Esophagus muscularis mucosa (tissue), 4 donors: Measurements from ENCODE around the gene EGFL7. TPM values are rescaled to one million over a fixed set of nuclear protein-coding genes. Genes with fewer than 3 reads are reported as not detected.

Experiments used
- DNase-seq: peaks from one replicate; pipeline ENCODE4 v3.0.0-alpha.2; 2017; ENCODE audit errors: extremely low spot score
- H3K27ac ChIP-seq, 4 donors: fragments of 200-600 bp; sonication (generic); replicated peaks in 1 of 4; 1 replicate in 3 of 4; 2 replicates in 1 of 4; pipeline ENCODE4 v1.5.1; 2016 to 2019; ENCODE audit warnings: mild to moderate bottlenecking in 1 of 4
- H3K27me3 ChIP-seq, 4 donors: fragments of 200-600 bp; sonication (generic); one replicate each; pipeline versions ENCODE4 v1.5.1 to v1.6.0; 2016 to 2019
- H3K36me3 ChIP-seq, 4 donors: fragments of 200-600 bp; sonication (generic); one replicate each; pipeline ENCODE4 v1.5.1; 2016 to 2019
- H3K4me1 ChIP-seq, 4 donors: fragments of 200-600 bp; sonication (generic); one replicate each; pipeline ENCODE4 v1.5.1; 2016 to 2019
- H3K4me3 ChIP-seq, 4 donors: fragments of 200-600 bp; sonication (generic); 1 replicate in 2 of 4; 2 replicates in 2 of 4; pipeline ENCODE4 v1.5.1; 2016 to 2019; ENCODE audit warnings: mild to moderate bottlenecking in 4 of 4, moderate library complexity in 1 of 4
- H3K9me3 ChIP-seq, 4 donors: fragments of 200-600 bp; sonication (generic); 1 replicate in 3 of 4; 2 replicates in 1 of 4; pipeline ENCODE4 v1.5.1; 2016 to 2019
- EP300 ChIP-seq: sonication (generic); formaldehyde crosslinking; IDR thresholded peaks from one replicate; pipeline ENCODE4 v1.6.1; 2017; ENCODE audit warnings: antibody characterized with exemption
- POLR2A ChIP-seq: fragments of 450-650 bp; IDR thresholded peaks from one replicate; pipeline ENCODE4 v1.6.1; 2017; ENCODE audit warnings: antibody characterized with exemption, moderate library complexity, mild to moderate bottlenecking, low read depth
- POLR2AphosphoS5 ChIP-seq, 2 donors: sonication (generic); formaldehyde crosslinking; IDR thresholded peaks; one replicate each; pipeline ENCODE4 v1.6.1; 2017; ENCODE audit warnings: antibody characterized with exemption in 2 of 2
- WGBS: methylation state at CpG from one replicate; pipeline ENCODE4 v1.1.5; 2018; 5-methylcytosine and 5-hydroxymethylcytosine counted together
- intact Hi-C: fragments of 100-400 bp; cut with DNase I; formaldehyde crosslinking; loops from one replicate; pipeline ENCODE4 v1.15.1; 2023
- total RNA-seq, 4 donors: library from RNA; depleted of rRNA; stranded (reverse); fragments of >200 nt; gene quantifications; one replicate each; pipeline versions ENCODE4 v1.1.0 to v1.2.1, GENCODE V29; 2016
- TF ChIP-seq, protein P1 (sequence below), 3 experiments: fragments of 200-600 bp in 2 of 3; fragments of 450-650 bp in 1 of 3; sonication (generic) in 2 of 3; IDR thresholded peaks; one replicate each; pipeline ENCODE4 v1.5.1; 2017 to 2019; ENCODE audit warnings: antibody characterized with exemption in 3 of 3, mild to moderate bottlenecking in 2 of 3, moderate library complexity in 1 of 3

The EGFL7 gene
- total RNA-seq, 4 donors from 2014 or later, result 33.2 to 134 (median 78.7) TPM

DNA sequence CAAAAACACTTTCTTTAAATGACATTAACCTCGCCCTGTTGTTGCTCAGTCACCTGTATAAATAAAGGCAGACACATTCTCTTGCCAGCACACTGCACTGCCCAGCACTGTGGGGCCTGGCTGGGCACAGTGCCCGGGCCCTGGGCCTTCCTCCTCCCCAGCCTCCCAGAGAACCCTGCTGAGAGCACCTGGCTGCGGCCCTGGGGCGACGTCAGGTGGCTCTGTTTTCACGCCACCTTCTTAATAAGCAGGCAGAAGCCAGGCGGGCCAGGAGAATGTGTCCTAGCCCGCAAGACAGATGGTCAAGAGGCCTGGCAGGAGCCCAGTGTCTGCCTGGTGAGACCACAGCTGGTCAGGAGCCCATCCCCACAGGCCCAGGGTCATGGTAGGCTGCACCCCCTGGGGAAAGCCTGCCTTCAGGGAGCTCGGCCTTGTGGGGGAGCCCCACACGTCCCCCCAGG lies 32.7 kb downstream of the EGFL7 start:
- intact Hi-C loops, result loop anchor here (10.0 kb wide), 1 partner anchor 211 kb away; the partner anchor contains the start of gene SEC16A
- Histone ChIP-seq H3K4me1 (peaks cover 16 to 24% (median 21%) of the 10 kb centered on the region in 4 donors), H3K36me3 (no peaks in the 10 kb centered on the region), H3K9me3 (no peaks in the 10 kb centered on the region), H3K27ac (no peak overlapping the region), H3K27me3 (peaks cover 0 to 31% (median 0%) of the 10 kb centered on the region in 4 donors), H3K4me3 (no peak overlapping the region)
- TF ChIP-seq POLR2AphosphoS5 (IDR thresholded peaks at IDR 0.05), result no peak
- TF ChIP-seq EP300, result no peak
- DNase-seq, result no peak
- 76% methylated on average over 9 of the region's 10 CpGs for WGBS

DNA sequence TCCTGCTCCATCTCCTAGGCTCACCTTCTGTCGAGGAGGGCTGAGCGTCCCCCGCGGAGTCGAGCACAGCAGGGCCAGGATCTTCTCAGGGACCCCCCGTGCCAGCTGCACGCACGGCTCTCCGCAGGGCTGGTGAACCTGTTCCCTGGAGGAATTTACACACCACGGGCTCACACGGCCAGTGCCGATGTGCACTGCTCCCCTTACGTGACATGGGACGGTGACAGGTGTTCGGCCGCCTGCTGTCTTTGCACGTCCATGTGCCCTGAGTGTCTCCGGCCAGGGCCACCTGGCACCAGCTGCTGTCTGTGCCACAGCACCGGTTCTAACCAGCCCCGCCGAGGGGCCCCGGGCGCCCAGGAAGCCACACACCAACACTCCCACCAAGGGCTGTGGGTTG lies 33.2 kb downstream of the EGFL7 start:
- no peak overlapping the region for H3K4me3 ChIP-seq
- H3K4me1 ChIP-seq, result peaks cover 11 to 19% (median 16%) of the 10 kb centered on the region in 4 donors
- no peaks in the 10 kb centered on the region for H3K36me3 ChIP-seq
- 86% methylated on average over 12 of the region's 23 CpGs for WGBS
- TF ChIP-seq, protein P1, sequence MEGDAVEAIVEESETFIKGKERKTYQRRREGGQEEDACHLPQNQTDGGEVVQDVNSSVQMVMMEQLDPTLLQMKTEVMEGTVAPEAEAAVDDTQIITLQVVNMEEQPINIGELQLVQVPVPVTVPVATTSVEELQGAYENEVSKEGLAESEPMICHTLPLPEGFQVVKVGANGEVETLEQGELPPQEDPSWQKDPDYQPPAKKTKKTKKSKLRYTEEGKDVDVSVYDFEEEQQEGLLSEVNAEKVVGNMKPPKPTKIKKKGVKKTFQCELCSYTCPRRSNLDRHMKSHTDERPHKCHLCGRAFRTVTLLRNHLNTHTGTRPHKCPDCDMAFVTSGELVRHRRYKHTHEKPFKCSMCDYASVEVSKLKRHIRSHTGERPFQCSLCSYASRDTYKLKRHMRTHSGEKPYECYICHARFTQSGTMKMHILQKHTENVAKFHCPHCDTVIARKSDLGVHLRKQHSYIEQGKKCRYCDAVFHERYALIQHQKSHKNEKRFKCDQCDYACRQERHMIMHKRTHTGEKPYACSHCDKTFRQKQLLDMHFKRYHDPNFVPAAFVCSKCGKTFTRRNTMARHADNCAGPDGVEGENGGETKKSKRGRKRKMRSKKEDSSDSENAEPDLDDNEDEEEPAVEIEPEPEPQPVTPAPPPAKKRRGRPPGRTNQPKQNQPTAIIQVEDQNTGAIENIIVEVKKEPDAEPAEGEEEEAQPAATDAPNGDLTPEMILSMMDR (IDR thresholded peaks at IDR 0.05), result no peak
- TF ChIP-seq EP300 (no peak), POLR2AphosphoS5 (IDR thresholded peaks at IDR 0.05) (no peak), POLR2A (no peak)
- H3K9me3 ChIP-seq, result no peaks in the 10 kb centered on the region
- no peak for DNase-seq
- intact Hi-C loops, result loop anchor here (10.0 kb wide), 1 partner anchor 211 kb away; the partner anchor contains the start of gene SEC16A
- peaks cover 0 to 36% (median under 1%) of the 10 kb centered on the region in 4 donors for H3K27me3 ChIP-seq
- H3K27ac ChIP-seq, result no peak overlapping the region

DNA sequence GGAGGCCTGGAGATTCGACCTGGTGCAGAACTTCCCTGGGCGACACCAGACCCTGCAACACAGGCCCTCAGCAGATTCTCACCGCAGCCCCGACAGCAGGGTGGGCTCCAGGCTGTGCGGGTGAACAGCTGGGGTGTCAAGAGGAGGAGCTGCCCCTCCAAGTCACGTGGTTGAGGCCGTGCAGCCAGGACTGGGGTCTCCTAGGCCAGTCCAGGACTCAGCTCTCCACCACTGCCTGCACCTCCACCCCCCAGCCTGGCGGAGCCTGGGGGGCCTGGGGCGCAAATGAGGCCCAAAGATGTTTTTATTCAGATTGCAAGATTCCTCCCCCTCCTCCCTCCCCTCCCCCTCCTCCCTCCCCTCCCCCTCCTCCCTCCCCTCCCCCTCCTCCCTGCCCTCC lies 33.8 kb downstream of the EGFL7 start:
- no peak overlapping the region for H3K27ac ChIP-seq
- no peaks in the 10 kb centered on the region for H3K36me3 ChIP-seq
- no peak overlapping the region for H3K4me3 ChIP-seq
- no peaks in the 10 kb centered on the region for H3K9me3 ChIP-seq
- peaks cover 5 to 15% (median 12%) of the 10 kb centered on the region in 4 donors for H3K4me1 ChIP-seq
- WGBS, result 58% methylated on average over 6 of the region's 9 CpGs
- DNase-seq, result no peak
- TF ChIP-seq POLR2A, result no peak
- TF ChIP-seq POLR2AphosphoS5 (IDR thresholded peaks at IDR 0.05), result no peak
- TF ChIP-seq EP300, result no peak
- TF ChIP-seq, protein P1 (IDR thresholded peaks at IDR 0.05), result no peak
- intact Hi-C loops, result loop anchor here (10.0 kb wide), 1 partner anchor 212 kb away; the partner anchor contains the start of gene SEC16A
- H3K27me3 ChIP-seq, result peaks cover 0 to 42% (median 3%) of the 10 kb centered on the region in 4 donors

DNA sequence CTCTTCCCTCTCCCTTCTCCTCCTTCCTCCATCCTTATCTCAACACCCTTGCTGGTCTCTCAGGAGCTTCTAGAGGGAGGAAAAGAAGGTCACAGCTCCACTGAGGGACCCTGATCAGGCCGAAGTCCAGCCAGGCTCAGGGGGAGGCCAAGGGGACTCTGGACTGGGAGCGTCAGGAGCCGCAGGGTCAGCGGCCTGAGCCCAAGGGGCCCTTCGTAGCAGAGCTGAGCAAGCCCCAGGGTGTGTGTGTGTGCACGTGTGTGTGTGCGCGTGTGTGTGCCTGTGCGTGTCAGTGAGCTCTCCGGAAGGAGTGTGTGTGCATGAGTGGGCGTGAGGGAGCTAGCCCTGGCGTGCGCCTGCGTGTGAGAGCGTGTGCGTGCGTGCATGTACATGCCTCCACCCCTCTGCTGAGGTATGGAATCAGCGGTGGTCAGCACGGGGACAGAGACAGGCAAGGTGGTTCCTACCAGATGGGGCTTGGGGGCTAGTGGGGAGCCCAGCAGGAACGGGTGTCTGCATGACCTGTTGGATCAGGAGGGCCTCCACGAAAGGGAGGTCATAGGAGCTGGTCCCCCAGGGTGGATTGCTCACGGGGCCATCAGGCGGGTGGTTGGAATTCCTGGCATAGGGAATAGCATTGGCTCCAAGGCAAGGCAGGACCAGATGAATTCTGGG lies 34.6 kb downstream of the EGFL7 start:
- H3K27ac ChIP-seq, result no peak overlapping the region
- peaks cover 4 to 15% (median 10%) of the 10 kb centered on the region in 4 donors for H3K4me1 ChIP-seq
- H3K4me3 ChIP-seq, result no peak overlapping the region
- H3K27me3 ChIP-seq, result peaks cover 0 to 49% (median 4%) of the 10 kb centered on the region in 4 donors
- 78% methylated on average over 14 of the region's 23 CpGs for WGBS
- no peaks in the 10 kb centered on the region for H3K9me3 ChIP-seq
- TF ChIP-seq POLR2AphosphoS5 (IDR thresholded peaks at IDR 0.05) (no peak), EP300 (no peak), POLR2A (no peak)
- TF ChIP-seq, protein P1 (IDR thresholded peaks at IDR 0.05), result no peak
- intact Hi-C loops, result loop anchor here (10.0 kb wide), 1 partner anchor 212 kb away; the partner anchor contains the start of gene SEC16A
- no peaks in the 10 kb centered on the region for H3K36me3 ChIP-seq
- DNase-seq, result no peak

DNA sequence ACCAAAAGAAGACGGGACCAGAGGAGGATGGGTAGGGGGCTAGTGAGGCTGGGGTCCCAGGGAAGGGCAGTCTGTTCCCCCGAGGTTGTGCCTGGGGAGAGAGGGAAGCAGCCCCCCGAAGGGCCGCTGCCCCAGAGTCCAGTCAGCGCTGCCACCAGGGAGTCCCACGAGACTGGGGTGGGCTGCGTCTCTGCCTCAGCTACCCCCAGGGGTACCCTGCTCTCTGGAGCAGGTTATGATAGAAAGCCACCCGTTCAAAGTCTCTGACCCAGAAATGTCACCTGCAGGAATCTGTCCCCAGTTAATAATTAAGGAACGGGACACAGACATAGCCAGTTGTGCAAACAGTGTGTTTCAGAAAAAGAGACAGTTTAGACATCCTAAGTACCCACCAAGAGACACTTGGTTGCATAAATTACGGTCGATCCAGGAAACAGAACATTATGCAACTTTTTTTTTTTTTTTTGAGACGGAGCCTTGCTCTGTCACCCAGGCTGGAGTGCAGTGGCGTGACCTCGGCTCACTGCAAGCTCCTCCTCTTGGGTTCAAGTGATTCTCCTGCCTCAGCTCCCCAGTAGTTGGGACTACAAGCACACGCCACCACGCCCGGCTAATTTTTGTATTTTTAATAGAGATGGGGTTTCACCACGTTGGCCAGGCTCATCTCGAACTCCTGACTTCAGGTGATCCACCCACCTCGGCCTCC lies 35.3 kb downstream of the EGFL7 start:
- DNase-seq, result no peak
- intact Hi-C loops, result loop anchor here (10.0 kb wide), 1 partner anchor 213 kb away; the partner anchor contains the start of gene SEC16A
- peaks cover 4 to 15% (median 10%) of the 10 kb centered on the region in 4 donors for H3K4me1 ChIP-seq
- peaks cover 0 to 51% (median 4%) of the 10 kb centered on the region in 4 donors for H3K27me3 ChIP-seq
- no peaks in the 10 kb centered on the region for H3K36me3 ChIP-seq
- H3K27ac ChIP-seq, result no peak overlapping the region
- TF ChIP-seq POLR2A, result no peak
- TF ChIP-seq EP300, result no peak
- TF ChIP-seq, protein P1 (IDR thresholded peaks at IDR 0.05), result no peak
- no peak for TF ChIP-seq POLR2AphosphoS5 (IDR thresholded peaks at IDR 0.05)
- H3K9me3 ChIP-seq, result no peaks in the 10 kb centered on the region
- no peak overlapping the region for H3K4me3 ChIP-seq
- 75% methylated on average over 16 of the region's 20 CpGs for WGBS
